ENCODE data around the gene NPW. TPM values are rescaled to one million over a fixed set of nuclear protein-coding genes. Genes with fewer than 3 reads are reported as not detected.

The NPW gene
- total and polyA plus RNA-seq, 2 donors (not counting 3 experiments of a cell fraction or from before 2014, with no cell fraction given): 0.84 to 3.3 TPM

- dilution Hi-C loops (cut with MboI; ENCODE audit: extremely low pct_ligation_motif_present, low sequenced_read_pairs): loop anchor here (25.0 kb wide), 1 partner anchor 118 kb away; the partner anchor contains the start of gene TRAF7
- Histone ChIP-seq H2AFZ (ENCODE audit: low read depth, low read length) (peak overlapping the region; percentile 48), H4K20me1 (replicated peaks; ENCODE audit: control insufficient read depth, extremely low read depth, insufficient read depth, low read length) (no peaks in the 10 kb centered on the region), H3K9me3 (replicated peaks; ENCODE audit: control insufficient read depth, insufficient read depth, low read length) (no peaks in the 10 kb centered on the region), H3K27ac (ENCODE audit: insufficient read depth, low read depth, low read length) (peak overlapping the region; percentile 30), H3K4me2 (ENCODE audit: insufficient read depth, low read length) (no peak overlapping the region), H3K9me1 (replicated peaks; ENCODE audit: control insufficient read depth, extremely low read depth, insufficient read depth, low read length) (no peaks in the 10 kb centered on the region), H3K4me3 (replicated peaks in 1 of 3; ENCODE audit: insufficient read depth in 1 of 3, low read depth in 1 of 3, low read length in 3 of 3) (no peak overlapping the region), H3K36me3 (ENCODE audit: control insufficient read depth in 2 of 2, extremely low read depth in 1 of 2, insufficient read depth in 2 of 2, low read length in 2 of 2) (no peaks in the 10 kb centered on the region), H3K4me1 (ENCODE audit: control insufficient read depth, extremely low read depth, insufficient read depth, low read length) (peaks cover 35% of the 10 kb centered on the region), H3K9ac (replicated peaks; ENCODE audit: extremely low read depth, insufficient read depth, low read length) (no peak overlapping the region), H3K27me3 (ENCODE audit: control insufficient read depth in 2 of 2, insufficient read depth in 2 of 2, low read length in 2 of 2) (no peaks in the 10 kb centered on the region), H3K79me2 (ENCODE audit: control insufficient read depth, insufficient read depth, low read length) (peaks cover 10% of the 10 kb centered on the region)
- CTCF ChIA-PET: interaction anchor here (0.7 to 3.2 kb wide), 6 partner anchors 12 to 96 kb away, joined by 3 to 20 read pairs (median 4); no protein-coding TSS in a partner anchor
- POLR2A ChIA-PET: interaction anchor here (1.4 to 2.4 kb wide), 2 partner anchors 46 to 110 kb away, joined by 3 to 8 read pairs; partner anchors contain the start of gene TRAF7
- DNase-seq (ENCODE audit: low read depth, low spot score) (no peak), FAIRE-seq (no peak)
- no TSS peak for BruUV-seq (replicated peaks)
- intact Hi-C loops (cut with micrococcal nuclease): no loop called here
- TF ChIP-seq MYC (IDR thresholded peaks at IDR 0.05; ENCODE audit: low read depth, low read length) (no peak), EZH2 (IDR thresholded peaks at IDR 0.05; ENCODE audit: borderline replicate concordance, low read depth, low read length, severe bottlenecking) (no peak), MAX (IDR thresholded peaks at IDR 0.05; ENCODE audit: insufficient read depth, insufficient read length) (no peak), GATA2 (IDR thresholded peaks at IDR 0.05; ENCODE audit: insufficient read depth, insufficient read length, low read depth, low read length) (no peak), CTCF (IDR thresholded peaks at IDR 0.05; ENCODE audit: extremely low read depth in 1 of 2, insufficient read depth in 1 of 2, low read depth in 1 of 2, low read length in 2 of 2) (no peak), POLR2A (IDR thresholded peaks at IDR 0.05; ENCODE audit: low read depth, low read length) (no peak), FOS (IDR thresholded peaks at IDR 0.05; ENCODE audit: borderline replicate concordance, insufficient read depth, low read length) (no peak), POLR2AphosphoS5 (IDR thresholded peaks at IDR 0.05; ENCODE audit: insufficient read depth, low read depth, low read length) (no peak), JUN (IDR thresholded peaks at IDR 0.05; ENCODE audit: borderline replicate concordance, insufficient read depth, insufficient read length, low read depth) (no peak)
These were observed 25.0 kb downstream of the NPW start for GRCh38 chr16:2044541-2044940.
